Chondrocyte (in vitro differentiated cells): ENCODE results near the gene CDK6. TPM values are rescaled to one million over a fixed set of nuclear protein-coding genes. Genes with fewer than 3 reads are reported as not detected.
"Not testable (repeated sequence)": the region's sequence is repeated elsewhere in the genome, so short reads cannot be mapped to it uniquely, and the experiment has no call there.

Experiments used
- DNase-seq: peaks from one replicate; pipeline ENCODE4 v3.0.0; 2021; ENCODE audit warnings: mixed read lengths, low spot score
- H3K27ac Mint-ChIP-seq: one replicate; pipeline ENCODE4 v1.8.0; 2021; ENCODE audit warnings: mild to moderate bottlenecking, moderate library complexity, mixed read lengths; ENCODE audit not compliant: unreplicated experiment
- H3K27me3 Mint-ChIP-seq: 2 replicates; pipeline ENCODE4 v1.8.0; 2021; ENCODE audit warnings: low read depth, mixed read lengths
- H3K36me3 Mint-ChIP-seq: 2 replicates; pipeline ENCODE4 v1.8.0; 2021; ENCODE audit warnings: low read depth, mixed read lengths
- H3K4me1 Mint-ChIP-seq: 2 replicates; pipeline ENCODE4 v1.8.0; 2021; ENCODE audit warnings: low read depth, mild to moderate bottlenecking, mixed read lengths
- H3K4me3 Mint-ChIP-seq: one replicate; pipeline ENCODE4 v1.8.0; 2021; ENCODE audit warnings: mild to moderate bottlenecking, moderate library complexity, mixed read lengths; ENCODE audit not compliant: unreplicated experiment
- H3K9me3 Mint-ChIP-seq: 2 replicates; pipeline ENCODE4 v1.8.0; 2021; ENCODE audit warnings: low read depth, mixed read lengths
- CTCF ChIP-seq: fragments of 200-600 bp; sonication (generic); IDR thresholded peaks from 2 replicates; pipeline ENCODE4 v1.5.0; 2021; ENCODE audit warnings: antibody characterized with exemption, mild to moderate bottlenecking, moderate library complexity
- total RNA-seq: library from RNA; stranded (reverse); gene quantifications from 3 replicates; pipeline ENCODE4 v1.2.1, GENCODE V29; 2021

CDK6 gene
- total RNA-seq, 1 donor from 2014 or later, result 162 TPM

DNA sequence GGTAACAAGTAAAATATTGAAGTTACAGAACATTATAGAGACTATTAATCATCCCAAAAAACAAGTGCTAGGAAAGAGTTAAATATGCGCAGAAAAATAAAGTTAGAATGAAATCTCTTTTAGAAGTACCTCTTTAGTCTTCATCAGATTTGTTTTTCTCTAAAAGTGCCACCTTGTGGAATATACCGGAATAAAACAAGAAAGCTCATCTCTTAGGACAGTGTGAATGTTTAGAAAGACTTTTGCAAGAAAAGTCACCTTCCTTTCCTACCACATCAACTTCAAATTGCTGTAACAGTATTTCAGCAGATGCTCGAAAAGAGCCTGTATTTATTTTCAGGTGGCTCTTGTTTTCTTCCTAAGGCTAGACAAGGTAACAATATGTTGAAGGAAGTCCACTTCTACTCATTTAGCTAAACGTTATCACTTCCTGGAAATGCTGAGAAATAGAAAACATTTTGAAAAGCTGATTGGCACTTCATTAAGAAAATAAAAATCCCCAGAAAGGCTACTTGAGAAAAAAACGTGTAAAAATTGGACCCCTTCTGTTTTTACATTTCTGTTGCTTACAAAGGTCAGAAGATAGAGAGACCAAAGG is 226.4 kb downstream of the CDK6 start:
- Mint-ChIP-seq H3K9me3 (no peaks in the 10 kb centered on the region), H3K36me3 (peaks cover 19% of the 10 kb centered on the region), H3K4me1 (peaks cover 59% of the 10 kb centered on the region), H3K27me3 (no peaks in the 10 kb centered on the region), H3K4me3 (no peak overlapping the region), H3K27ac (peak overlapping the region; percentile 58)
- DNase-seq, result no peak
- peak; percentile 78 for TF ChIP-seq CTCF

DNA sequence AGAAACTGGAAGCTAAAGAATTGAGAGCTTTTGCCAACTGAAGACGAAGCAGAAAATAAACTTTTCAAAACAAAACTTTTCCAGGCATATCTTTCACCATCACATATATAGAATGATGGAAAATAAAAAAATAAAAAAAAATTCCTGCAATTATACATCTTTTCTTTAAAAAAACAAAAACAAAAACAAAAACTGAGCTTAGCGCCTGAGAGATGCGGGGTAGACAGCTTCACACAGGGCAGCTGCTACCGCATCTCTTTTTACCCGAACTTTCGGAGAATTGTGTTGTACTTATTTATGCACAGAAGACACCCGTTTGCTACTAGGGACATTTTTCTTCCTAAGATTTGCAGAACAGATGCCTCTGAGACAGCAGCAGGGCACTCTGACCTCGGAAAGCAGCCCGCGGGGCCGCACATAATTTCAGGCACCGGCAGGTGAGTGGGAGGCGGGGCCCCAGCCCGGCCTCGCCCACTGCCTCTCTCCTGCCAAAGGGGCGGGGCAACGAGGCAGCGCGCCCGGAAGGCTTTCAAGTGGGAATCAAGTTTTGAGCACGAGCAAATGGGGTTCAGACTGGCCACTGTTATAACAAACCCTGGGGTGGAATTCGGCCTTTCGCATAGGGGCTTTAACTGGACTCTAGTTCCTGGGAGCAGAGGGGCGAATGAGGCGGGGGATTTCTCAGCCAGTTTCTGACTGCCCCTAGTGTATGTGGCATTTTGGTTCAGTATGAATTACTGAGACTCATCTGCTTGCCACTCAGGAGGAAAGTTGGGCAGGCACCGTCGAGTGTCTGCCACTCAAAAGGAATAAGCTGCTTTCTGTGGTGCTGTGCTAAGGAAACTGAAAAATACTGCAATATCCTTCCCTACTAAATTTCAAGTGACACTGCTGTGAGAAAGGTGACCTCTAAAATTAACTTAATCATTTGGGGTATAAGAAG is 227.7 kb downstream of the CDK6 start:
- H3K9me3 Mint-ChIP-seq, result no peaks in the 10 kb centered on the region
- no peak for TF ChIP-seq CTCF
- no peak for DNase-seq
- H3K4me3 Mint-ChIP-seq, result no peak overlapping the region
- H3K4me1 Mint-ChIP-seq, result peaks cover 47% of the 10 kb centered on the region
- peak overlapping the region; percentile 45 for H3K27ac Mint-ChIP-seq
- peaks cover 13% of the 10 kb centered on the region for H3K36me3 Mint-ChIP-seq
- no peaks in the 10 kb centered on the region for H3K27me3 Mint-ChIP-seq

GRCh38 chr7:92606985-92607384 is 229.4 kb downstream of the CDK6 start:
- no peaks in the 10 kb centered on the region for H3K9me3 Mint-ChIP-seq
- H3K4me1 Mint-ChIP-seq, result peaks cover 31% of the 10 kb centered on the region
- H3K4me3 Mint-ChIP-seq, result no peak overlapping the region
- no peak for TF ChIP-seq CTCF
- H3K36me3 Mint-ChIP-seq, result peaks cover 12% of the 10 kb centered on the region
- no peak for DNase-seq
- H3K27ac Mint-ChIP-seq, result no peak overlapping the region
- no peaks in the 10 kb centered on the region for H3K27me3 Mint-ChIP-seq

DNA sequence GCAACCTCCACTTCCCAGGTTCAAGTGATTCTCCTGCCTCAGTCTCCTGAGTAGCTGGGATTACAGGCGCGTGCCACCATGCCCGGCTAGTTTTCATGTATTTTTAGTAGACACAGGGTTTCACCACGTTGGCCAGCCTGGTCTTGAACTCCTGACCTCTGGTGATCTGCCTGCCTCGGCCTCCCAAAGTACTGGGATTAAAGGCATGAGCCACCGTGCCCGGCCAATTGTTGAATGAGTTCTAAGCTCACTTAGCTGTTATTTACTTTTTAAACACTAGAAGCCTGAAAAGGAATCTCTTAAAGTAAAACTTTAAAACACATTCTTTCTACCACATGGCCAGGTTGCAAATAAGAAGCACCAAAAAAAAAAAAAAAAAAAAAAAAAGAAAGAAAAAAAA is 231.9 kb downstream of the CDK6 start:
- not testable (repeated sequence) for H3K9me3 Mint-ChIP-seq, H3K27me3 Mint-ChIP-seq, H3K27ac Mint-ChIP-seq, DNase-seq, H3K4me3 Mint-ChIP-seq, H3K4me1 Mint-ChIP-seq
- peaks cover 12% of the 10 kb centered on the region for H3K36me3 Mint-ChIP-seq

DNA sequence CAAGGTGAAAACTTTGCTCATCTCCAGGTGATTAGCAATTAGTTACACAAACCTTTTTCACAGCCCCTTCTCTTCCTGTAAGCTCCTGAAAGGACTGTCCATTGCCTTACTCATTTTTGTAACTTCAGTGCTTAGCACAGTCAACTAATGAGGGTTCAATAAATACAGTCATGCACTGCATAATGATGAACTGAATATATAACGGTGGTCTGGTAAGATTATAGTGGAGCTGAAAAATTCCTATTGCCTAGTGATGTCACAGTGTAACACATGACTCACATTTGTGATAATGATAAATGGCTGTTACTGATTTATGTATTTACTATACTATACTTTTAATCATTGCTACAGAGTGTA is 233.3 kb downstream of the CDK6 start:
- Mint-ChIP-seq H3K27me3 (no peaks in the 10 kb centered on the region), H3K36me3 (peaks cover 12% of the 10 kb centered on the region), H3K4me1 (peaks cover 5% of the 10 kb centered on the region), H3K27ac (no peak overlapping the region), H3K9me3 (no peaks in the 10 kb centered on the region), H3K4me3 (no peak overlapping the region)
- DNase-seq, result no peak
- TF ChIP-seq CTCF, result no peak
